Fibroblast of gingiva (primary cell): ENCODE data around the gene HHIPL1.

Experiments
- DNase-seq: peaks from one replicate; pipeline ENCODE4 v3.0.0-alpha.2; 2011; ENCODE audit warnings: low read depth

The HHIPL1 gene

GRCh38 chr14:99611646-99612045 is 33.3 kb upstream of the HHIPL1 start:
- DNase-seq, result no peak

GRCh38 chr14:99612071-99612737 is 32.7 kb upstream of the HHIPL1 start:
- DNase-seq, result no peak

GRCh38 chr14:99612738-99613330 is 32.1 kb upstream of the HHIPL1 start:
- no peak for DNase-seq

- DNase-seq, result no peak
Measured at GRCh38 chr14:99615497-99616157, 29.3 kb upstream of the HHIPL1 start.

GRCh38 chr14:99616832-99617800 is 27.8 kb upstream of the HHIPL1 start:
- no peak for DNase-seq

- no peak for DNase-seq
Measured at GRCh38 chr14:99619835-99620834, 24.8 kb upstream of the HHIPL1 start.

- DNase-seq, result no peak
Measured at GRCh38 chr14:99621948-99622347, 23.0 kb upstream of the HHIPL1 start.

GRCh38 chr14:99624024-99624423 is 20.9 kb upstream of the HHIPL1 start:
- DNase-seq, result no peak

- no peak for DNase-seq
Measured at GRCh38 chr14:99624971-99625370, 20.0 kb upstream of the HHIPL1 start.

- no peak for DNase-seq
Measured at GRCh38 chr14:99625476-99625875, 19.5 kb upstream of the HHIPL1 start.

GRCh38 chr14:99626041-99626648 is 18.8 kb upstream of the HHIPL1 start:
- DNase-seq, result no peak

GRCh38 chr14:99627100-99627499 is 17.8 kb upstream of the HHIPL1 start:
- no peak for DNase-seq

GRCh38 chr14:99627510-99628381 is 17.2 kb upstream of the HHIPL1 start:
- no peak for DNase-seq

GRCh38 chr14:99628887-99629618 is 15.9 kb upstream of the HHIPL1 start:
- DNase-seq, result peak; percentile 44

GRCh38 chr14:99630202-99630601 is 14.7 kb upstream of the HHIPL1 start:
- no peak for DNase-seq

- no peak for DNase-seq
Measured at GRCh38 chr14:99632410-99633035, 12.4 kb upstream of the HHIPL1 start.

GRCh38 chr14:99633141-99633540 is 11.8 kb upstream of the HHIPL1 start:
- no peak for DNase-seq

- DNase-seq, result no peak
Measured at GRCh38 chr14:99633918-99634317, 11.0 kb upstream of the HHIPL1 start.
